AG08395 (cell line): ENCODE measurements around the gene C3AR1.
"Not testable (repeated sequence)": the region's sequence is repeated elsewhere in the genome, so short reads cannot be mapped to it uniquely, and the experiment has no call there.

Experiments
- DNase-seq: peaks from one replicate; pipeline ENCODE4 v3.0.0; 2012; ENCODE audit warnings: mixed read lengths, low spot score

C3AR1 gene

DNA sequence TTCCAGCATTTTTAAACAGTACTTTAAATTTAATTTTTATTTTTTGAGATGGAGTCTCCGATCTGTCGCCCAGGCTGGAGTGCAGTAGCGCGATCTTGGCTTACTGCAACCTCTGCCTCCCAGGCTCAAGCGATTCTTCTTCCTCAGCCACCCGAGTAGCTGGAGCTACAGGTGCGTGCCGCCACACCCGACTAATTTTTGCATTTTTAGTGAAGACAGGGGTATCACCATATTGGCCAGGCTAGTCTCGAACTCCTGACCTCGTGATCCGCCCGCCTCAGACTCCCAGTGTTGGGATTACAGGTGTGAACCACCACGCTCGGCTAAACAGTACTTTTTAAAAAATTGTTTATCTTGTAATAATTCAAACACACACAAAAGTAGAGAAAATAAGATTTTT lies 37.9 kb downstream of the C3AR1 start:
- no peak for DNase-seq

DNA sequence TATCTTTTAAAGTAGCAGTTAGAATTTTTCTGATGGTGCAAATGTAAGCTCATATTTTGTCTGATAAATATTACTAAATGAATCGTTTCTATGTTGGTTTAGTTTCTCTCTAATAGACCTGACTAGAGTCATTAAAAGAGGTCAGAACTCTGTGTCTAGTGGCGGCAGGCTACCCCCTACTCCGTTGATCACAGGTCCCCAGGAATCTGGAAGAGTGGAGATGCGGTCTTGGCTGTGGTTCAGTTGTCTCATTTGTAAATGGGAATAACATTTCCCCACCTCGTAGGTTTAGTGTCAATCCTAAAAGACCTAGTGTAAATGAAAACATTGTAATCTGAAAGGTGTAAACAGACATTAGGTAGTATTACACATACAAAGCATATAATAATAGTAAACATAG lies 38.3 kb downstream of the C3AR1 start:
- DNase-seq = no peak

DNA sequence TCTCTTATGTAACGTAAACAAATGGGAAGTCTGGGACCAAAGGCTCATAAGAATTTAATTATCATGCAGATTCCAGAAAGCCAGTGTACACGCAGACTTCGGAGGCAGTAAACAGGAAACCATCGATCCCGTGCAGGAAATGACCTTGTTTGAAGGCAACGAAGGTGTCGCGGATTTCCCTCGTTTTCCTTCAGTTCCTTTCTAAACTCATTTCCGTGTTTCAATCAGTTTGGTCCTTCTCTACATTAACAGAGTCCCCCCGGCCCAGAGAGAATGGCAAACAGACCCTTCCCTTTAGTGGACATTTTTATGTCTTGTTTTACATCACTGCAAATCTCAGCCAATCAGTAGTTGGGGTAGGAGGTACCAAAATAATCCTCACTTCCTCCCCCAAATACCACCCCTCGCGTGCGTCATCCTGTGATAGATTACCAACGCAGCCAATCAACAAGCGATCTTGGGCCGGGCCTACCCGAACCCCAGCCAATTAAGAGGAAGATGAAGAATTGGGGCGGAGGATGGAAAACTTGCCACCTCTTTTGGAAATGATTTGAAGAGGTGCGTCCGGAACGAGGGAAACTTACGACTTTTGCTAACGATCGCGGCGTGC lies 39.8 kb downstream of the C3AR1 start:
- DNase-seq = peak; percentile 100

DNA sequence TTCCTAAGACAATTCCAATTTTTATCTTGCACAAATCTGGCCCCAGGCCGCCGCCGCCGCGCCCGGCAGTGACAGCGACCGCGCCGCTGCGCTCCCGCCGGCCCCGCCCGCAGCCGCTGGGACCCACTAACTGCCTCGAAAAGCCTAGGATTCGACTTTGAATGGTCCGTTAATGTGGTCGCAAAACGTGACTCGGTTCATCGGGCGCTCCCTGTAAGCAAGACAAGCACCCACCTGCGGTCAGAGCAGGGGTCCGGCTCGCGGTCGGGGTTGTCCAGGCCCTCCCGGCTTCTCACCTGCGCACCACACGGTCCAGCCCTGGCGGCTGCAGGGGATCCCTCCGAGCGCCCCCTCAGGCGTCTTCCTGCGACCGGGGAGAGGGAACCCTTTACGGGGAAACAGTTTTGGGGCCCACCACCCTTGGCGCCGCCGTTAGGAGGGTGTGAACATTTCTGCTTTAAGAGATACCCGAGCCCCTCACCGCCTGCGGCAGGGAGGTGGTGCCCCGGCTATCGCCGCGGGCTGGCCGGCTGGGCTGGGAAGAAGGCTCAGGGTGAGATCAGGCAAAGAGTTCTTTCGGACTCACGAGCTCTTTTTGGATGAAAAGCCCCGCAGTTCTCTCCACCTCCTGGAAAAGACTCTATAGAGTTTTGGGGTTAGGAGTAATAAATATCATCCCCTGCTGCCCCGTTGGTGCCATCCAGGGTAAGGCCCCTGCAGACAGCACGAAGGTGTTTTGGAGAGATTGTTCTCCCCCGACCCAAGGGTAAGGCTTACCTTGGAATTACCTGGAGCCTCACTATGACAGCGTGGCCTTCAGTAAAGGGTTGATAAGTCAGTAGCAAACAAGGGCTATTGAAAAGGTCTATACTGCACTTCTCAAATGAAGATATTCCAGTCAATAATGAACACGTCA lies 47.2 kb downstream of the C3AR1 start:
- DNase-seq = no peak

DNA sequence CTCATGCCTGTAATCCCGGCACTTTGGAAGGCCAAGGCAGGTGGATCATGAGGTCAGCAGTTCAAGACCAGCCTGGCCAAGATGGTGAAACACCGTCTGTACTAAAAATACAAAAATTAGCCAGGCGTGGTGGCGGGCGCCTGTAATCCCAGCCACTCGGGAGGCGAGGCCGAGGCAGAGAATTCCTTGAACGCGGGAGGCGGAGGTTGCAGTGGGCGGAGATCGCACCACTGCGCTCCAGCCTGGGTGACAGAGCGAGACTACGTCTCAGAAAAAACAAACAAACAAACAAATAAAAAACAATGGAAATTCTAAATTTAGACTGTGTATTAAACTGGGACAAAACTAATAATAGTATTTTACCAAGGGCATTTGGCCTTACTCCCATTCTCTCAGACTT lies 47.9 kb downstream of the C3AR1 start:
- not testable (repeated sequence) for DNase-seq

DNA sequence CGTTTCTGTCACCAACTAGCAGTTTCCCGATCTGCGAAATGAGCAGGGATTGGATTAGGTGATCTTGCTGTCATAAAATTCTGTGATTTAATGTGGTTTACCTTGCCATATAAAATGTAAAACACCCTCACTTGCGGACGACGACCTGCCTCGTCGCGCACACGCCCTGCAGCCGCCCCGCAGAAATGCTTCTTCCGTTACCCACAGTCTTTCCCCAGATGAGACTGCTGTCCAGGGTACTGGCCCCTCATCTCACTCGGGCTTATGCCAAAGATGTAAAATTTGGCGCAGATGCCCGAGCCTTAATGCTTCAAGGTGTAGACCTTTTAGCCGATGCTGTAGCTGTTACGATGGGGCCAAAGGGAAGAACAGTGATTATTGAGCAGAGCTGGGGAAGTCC lies 51.3 kb downstream of the C3AR1 start:
- DNase-seq = no peak

DNA sequence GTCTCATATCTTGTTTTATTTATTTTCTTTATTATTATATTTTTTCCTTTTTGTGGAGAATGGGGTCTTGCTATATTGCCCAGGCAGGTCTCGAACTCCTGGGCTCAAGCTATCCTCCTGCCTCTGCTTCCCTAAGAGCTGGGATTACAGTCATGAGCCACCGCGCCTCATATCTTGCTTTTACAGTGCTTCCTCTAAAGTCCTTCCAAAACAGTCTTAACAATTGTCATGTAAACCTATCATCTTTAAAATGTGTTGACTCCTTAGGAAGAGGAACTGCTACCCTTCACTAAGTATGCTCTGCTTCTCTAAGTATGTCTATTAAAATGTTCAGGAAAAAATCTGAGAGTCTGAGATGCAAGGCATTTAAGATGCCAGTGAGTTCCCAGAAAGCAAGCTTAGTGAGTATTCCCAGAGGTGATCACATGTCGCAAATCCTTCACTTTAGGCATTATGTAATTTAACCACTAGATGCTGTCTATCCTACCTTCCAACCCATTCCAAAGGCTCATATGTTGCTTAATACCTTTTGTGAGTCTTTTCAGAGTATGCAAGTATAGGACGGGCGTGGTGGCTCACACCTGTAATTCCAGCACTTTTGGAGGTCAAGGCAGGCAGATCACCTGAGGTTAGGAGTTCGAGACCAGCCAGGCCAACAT lies 53.4 kb downstream of the C3AR1 start:
- DNase-seq = no peak

DNA sequence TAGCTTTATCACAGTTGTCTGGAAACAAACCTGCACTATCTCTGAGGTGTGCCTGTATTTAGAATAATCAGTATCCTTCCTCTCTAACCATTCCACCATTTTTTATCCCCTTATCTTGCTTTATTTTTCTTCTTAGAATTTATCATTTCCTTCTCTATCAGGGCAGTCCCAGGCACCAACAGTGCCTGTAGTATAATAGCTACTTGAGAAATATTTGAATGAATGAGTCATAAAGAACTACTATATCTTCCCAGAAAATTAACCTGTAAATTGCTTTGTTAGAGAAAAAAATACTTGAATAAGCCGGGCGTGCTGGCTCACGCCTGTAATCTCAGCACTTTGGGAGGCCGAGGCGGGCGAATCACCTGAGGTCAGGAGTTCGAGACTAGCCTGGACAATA lies 54.8 kb downstream of the C3AR1 start:
- DNase-seq = no peak
